ENCODE data around the gene PEX14. TPM values are rescaled to one million over a fixed set of nuclear protein-coding genes. Genes with fewer than 3 reads are reported as not detected.

PEX14 gene
- total and polyA plus RNA-seq, 9 of the 15 experiments (the other 6 are each of a cell fraction or from before 2014, with no cell fraction given), result 2.6 to 45.7 (median 22.7) TPM

- TF ChIP-seq FOXK2 (conservative IDR thresholded peaks at IDR 0.05 in 1 of 2, IDR thresholded peaks at IDR 0.05 in 1 of 2; ENCODE audit: low read depth in 2 of 2) (peak; percentile 46 to 64; a peak in 2 of 4 replicates), IRF9 (tag; IDR thresholded peaks at IDR 0.05) (no peak), ZNF444 (CRISPR knock-in tag; IDR thresholded peaks at IDR 0.05) (no peak), CBFA2T2 (conservative IDR thresholded peaks at IDR 0.05) (no peak), BCL6 (CRISPR knock-in tag; IDR thresholded peaks at IDR 0.05) (no peak), IFI16 (CRISPR knock-in tag; IDR thresholded peaks at IDR 0.05) (no peak), RAD21 (CRISPR knock-in tag; conservative IDR thresholded peaks at IDR 0.05 in 1 of 2, IDR thresholded peaks at IDR 0.05 in 1 of 2) (peak; percentile 87 to 95), NR1H2 (CRISPR knock-in tag; IDR thresholded peaks at IDR 0.05) (no peak), MYC (IDR thresholded peaks at IDR 0.05; ENCODE audit: low read depth, low read length) (0 out of 2 replicates have a peak, but pooled peaks have one; percentile 45), MYC (CRISPR knock-in tag; IDR thresholded peaks at IDR 0.05; ENCODE audit: borderline replicate concordance, low read depth) (no peak), NFRKB (IDR thresholded peaks at IDR 0.05; ENCODE audit: low read depth) (no peak), RCOR1 (IDR thresholded peaks at IDR 0.05; ENCODE audit: borderline replicate concordance in 1 of 2, low read depth in 2 of 2, low read length in 2 of 2) (peak in 1 of 2 experiments; percentile 78; a peak in 2 of 4 replicates), CREM (IDR thresholded peaks at IDR 0.05; ENCODE audit: low read depth) (peak; percentile 48; the same call in 1 of the 2 replicates)
- TF ChIP-seq, protein P1, sequence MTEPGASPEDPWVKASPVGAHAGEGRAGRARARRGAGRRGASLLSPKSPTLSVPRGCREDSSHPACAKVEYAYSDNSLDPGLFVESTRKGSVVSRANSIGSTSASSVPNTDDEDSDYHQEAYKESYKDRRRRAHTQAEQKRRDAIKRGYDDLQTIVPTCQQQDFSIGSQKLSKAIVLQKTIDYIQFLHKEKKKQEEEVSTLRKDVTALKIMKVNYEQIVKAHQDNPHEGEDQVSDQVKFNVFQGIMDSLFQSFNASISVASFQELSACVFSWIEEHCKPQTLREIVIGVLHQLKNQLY (CRISPR knock-in tag; conservative IDR thresholded peaks at IDR 0.05), result no peak
- TF ChIP-seq, protein P2, sequence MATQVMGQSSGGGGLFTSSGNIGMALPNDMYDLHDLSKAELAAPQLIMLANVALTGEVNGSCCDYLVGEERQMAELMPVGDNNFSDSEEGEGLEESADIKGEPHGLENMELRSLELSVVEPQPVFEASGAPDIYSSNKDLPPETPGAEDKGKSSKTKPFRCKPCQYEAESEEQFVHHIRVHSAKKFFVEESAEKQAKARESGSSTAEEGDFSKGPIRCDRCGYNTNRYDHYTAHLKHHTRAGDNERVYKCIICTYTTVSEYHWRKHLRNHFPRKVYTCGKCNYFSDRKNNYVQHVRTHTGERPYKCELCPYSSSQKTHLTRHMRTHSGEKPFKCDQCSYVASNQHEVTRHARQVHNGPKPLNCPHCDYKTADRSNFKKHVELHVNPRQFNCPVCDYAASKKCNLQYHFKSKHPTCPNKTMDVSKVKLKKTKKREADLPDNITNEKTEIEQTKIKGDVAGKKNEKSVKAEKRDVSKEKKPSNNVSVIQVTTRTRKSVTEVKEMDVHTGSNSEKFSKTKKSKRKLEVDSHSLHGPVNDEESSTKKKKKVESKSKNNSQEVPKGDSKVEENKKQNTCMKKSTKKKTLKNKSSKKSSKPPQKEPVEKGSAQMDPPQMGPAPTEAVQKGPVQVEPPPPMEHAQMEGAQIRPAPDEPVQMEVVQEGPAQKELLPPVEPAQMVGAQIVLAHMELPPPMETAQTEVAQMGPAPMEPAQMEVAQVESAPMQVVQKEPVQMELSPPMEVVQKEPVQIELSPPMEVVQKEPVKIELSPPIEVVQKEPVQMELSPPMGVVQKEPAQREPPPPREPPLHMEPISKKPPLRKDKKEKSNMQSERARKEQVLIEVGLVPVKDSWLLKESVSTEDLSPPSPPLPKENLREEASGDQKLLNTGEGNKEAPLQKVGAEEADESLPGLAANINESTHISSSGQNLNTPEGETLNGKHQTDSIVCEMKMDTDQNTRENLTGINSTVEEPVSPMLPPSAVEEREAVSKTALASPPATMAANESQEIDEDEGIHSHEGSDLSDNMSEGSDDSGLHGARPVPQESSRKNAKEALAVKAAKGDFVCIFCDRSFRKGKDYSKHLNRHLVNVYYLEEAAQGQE (IDR thresholded peaks at IDR 0.05; ENCODE audit: borderline replicate concordance), result peak; percentile 72; the same call in 1 of the 2 replicates
- TF ChIP-seq, protein P2 (CRISPR knock-in tag; IDR thresholded peaks at IDR 0.05; ENCODE audit: low read depth), result no peak
Observed at GRCh38 chr1:10507111-10507879, 32.5 kb downstream of the PEX14 start (continued).
